Caco-2 (cell line): ENCODE results near the gene SH2D3A. TPM values are rescaled to one million over a fixed set of nuclear protein-coding genes. Genes with fewer than 3 reads are reported as not detected.

ENCODE experiments used
- BruUV-seq: library from RNA; stranded (reverse); fragments of 400-500 nt; replicated peaks from 2 replicates; lab custom pipeline; 2021; lab: Mats Ljungman, UMichigan
- CTCF ChIA-PET: fragments of 300-600 bp; sonication (Branson Sonifier 250); formaldehyde crosslinking; loops from one replicate; lab custom pipeline; 2022; ENCODE audit warnings: antibody characterized with exemption; lab: Charles Lee
- POLR2A ChIA-PET: fragments of 300-600 bp; sonication (Branson Sonifier 250); formaldehyde crosslinking; loops from one replicate; lab custom pipeline; 2022; ENCODE audit warnings: antibody characterized with exemption; lab: Charles Lee
- DNase-seq, 2 experiments: peaks; one replicate each; pipeline versions ENCODE4 v3.0.0 to v3.0.0-alpha.2; 2020 to 2022
- H3K27me3 ChIP-seq: replicated peaks from 2 replicates; pipeline ENCODE4 v1.6.0; 2011; ENCODE audit warnings: low read length; ENCODE audit not compliant: control insufficient read depth, insufficient read depth
- H3K36me3 ChIP-seq: 2 replicates; pipeline ENCODE4 v1.5.1; 2011; ENCODE audit warnings: low read length; ENCODE audit not compliant: control insufficient read depth, insufficient read depth
- H3K4me1 ChIP-seq: fragments of 250-450 bp; sonication (Bioruptor Pico); 2 replicates; pipeline ENCODE4 v1.5.1; 2020; ENCODE audit warnings: mild to moderate bottlenecking
- H3K4me3 ChIP-seq: 2 replicates; pipeline ENCODE4 v1.5.1; 2011; ENCODE audit warnings: low read depth, mild to moderate bottlenecking, control low read depth, low read length
- H3K9me3 ChIP-seq: fragments of 250-450 bp; sonication (Bioruptor Pico); 2 replicates; pipeline ENCODE4 v1.5.1; 2020; ENCODE audit warnings: mild to moderate bottlenecking, moderate library complexity
- H3K27ac Mint-ChIP-seq: one replicate; pipeline ENCODE4 v1.8.0; 2022; ENCODE audit warnings: mixed read lengths; ENCODE audit not compliant: unreplicated experiment
- H3K27me3 Mint-ChIP-seq: one replicate; pipeline ENCODE4 v1.8.0; 2022; ENCODE audit warnings: mixed read lengths; ENCODE audit not compliant: insufficient read depth, unreplicated experiment
- H3K36me3 Mint-ChIP-seq: one replicate; pipeline ENCODE4 v1.8.0; 2022; ENCODE audit warnings: mild to moderate bottlenecking, mixed read lengths; ENCODE audit not compliant: insufficient read depth, unreplicated experiment
- H3K4me1 Mint-ChIP-seq: one replicate; pipeline ENCODE4 v1.8.0; 2022; ENCODE audit warnings: low read depth, mixed read lengths; ENCODE audit not compliant: unreplicated experiment
- H3K4me3 Mint-ChIP-seq: one replicate; pipeline ENCODE4 v1.8.0; 2022; ENCODE audit warnings: mild to moderate bottlenecking, moderate library complexity, mixed read lengths; ENCODE audit not compliant: unreplicated experiment
- H3K9me3 Mint-ChIP-seq: one replicate; pipeline ENCODE4 v1.8.0; 2022; ENCODE audit warnings: mixed read lengths; ENCODE audit not compliant: unreplicated experiment
- intact Hi-C: fragments of 100-400 bp; cut with micrococcal nuclease; formaldehyde crosslinking; loops from one replicate; pipeline ENCODE4 v1.10.0; 2022; ENCODE audit not compliant: unreplicated experiment
- total RNA-seq: library from RNA; stranded (reverse); gene quantifications from 2 replicates; pipeline ENCODE4 v1.2.3, GENCODE V29; 2022
- TF ChIP-seq, protein P1 (sequence below), 2 experiments: fragments of 200-600 bp in 1 of 2; IDR thresholded peaks; 1 replicate in 1 of 2; 2 replicates in 1 of 2; pipeline versions ENCODE4 v1.5.1 to v1.8.0; 2011 to 2022; ENCODE audit warnings: antibody characterized with exemption in 1 of 2, control low read depth in 1 of 2, inconsistent platforms in 1 of 2, low read depth in 1 of 2, low read length in 1 of 2, mild to moderate bottlenecking in 1 of 2, moderate library complexity in 1 of 2; ENCODE audit not compliant: insufficient read depth in 1 of 2, severe bottlenecking in 1 of 2, unreplicated experiment in 1 of 2

The SH2D3A gene
- total RNA-seq, 1 experiment from 2014 or later = 20.5 TPM

DNA sequence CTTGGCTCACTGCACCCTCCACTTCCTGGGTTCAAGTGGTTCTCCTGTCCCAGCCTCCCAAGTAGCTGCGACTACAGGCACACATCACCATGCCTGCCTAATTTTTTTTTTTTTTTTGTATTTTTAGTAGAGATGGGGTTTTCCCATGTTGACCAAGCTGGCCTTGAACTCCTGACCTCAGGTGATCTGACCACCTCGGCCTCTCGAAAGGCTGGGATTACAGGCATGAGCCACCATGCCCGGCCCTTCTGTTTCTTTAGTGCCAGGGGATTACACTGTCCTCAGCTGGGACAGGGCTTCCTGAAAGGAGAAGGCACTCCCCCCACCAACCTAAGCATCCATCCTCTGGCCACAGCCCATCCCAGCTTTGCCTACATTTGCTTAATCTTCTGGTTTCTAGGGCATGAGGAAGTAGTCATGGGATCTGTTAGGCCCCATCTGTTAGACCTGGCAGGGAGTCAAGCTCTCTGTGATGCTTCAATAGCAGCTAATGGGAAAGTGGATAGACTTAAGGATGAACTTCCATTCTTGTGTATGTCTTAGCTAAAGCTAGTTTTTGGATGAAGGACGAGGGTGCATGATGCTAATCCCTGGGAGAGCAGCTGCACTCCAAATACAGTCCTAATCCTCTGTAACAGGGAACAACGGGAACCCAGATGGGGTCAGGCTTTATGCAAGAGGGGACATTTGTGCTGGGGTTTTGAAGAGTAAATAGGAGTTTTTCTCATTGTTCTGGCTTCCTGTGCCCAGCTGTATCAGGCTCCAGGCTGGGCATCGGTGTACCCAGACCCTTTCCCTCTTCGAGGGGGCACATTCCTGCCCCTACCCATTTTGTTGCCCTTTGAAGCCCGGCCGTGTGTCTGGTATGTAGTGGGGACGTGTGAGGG, 7.8 kb upstream of the SH2D3A start:
- Mint-ChIP-seq H3K4me3 (no peak overlapping the region), H3K9me3 (peaks cover 16% of the 10 kb centered on the region), H3K4me1 (no peaks in the 10 kb centered on the region), H3K27me3 (no peaks in the 10 kb centered on the region), H3K36me3 (peaks cover 11% of the 10 kb centered on the region), H3K27ac (no peak overlapping the region)
- TF ChIP-seq, protein P1, sequence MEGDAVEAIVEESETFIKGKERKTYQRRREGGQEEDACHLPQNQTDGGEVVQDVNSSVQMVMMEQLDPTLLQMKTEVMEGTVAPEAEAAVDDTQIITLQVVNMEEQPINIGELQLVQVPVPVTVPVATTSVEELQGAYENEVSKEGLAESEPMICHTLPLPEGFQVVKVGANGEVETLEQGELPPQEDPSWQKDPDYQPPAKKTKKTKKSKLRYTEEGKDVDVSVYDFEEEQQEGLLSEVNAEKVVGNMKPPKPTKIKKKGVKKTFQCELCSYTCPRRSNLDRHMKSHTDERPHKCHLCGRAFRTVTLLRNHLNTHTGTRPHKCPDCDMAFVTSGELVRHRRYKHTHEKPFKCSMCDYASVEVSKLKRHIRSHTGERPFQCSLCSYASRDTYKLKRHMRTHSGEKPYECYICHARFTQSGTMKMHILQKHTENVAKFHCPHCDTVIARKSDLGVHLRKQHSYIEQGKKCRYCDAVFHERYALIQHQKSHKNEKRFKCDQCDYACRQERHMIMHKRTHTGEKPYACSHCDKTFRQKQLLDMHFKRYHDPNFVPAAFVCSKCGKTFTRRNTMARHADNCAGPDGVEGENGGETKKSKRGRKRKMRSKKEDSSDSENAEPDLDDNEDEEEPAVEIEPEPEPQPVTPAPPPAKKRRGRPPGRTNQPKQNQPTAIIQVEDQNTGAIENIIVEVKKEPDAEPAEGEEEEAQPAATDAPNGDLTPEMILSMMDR (IDR thresholded peaks at IDR 0.05; ENCODE audit: insufficient read depth in 1 of 2, low read depth in 1 of 2, low read length in 1 of 2, severe bottlenecking in 1 of 2, unreplicated experiment in 1 of 2) = no peak
- POLR2A ChIA-PET = no interaction called here
- CTCF ChIA-PET = no interaction called here
- no peaks in the 10 kb centered on the region for H3K27me3 ChIP-seq
- no peaks in the 10 kb centered on the region for H3K4me1 ChIP-seq
- no peaks in the 10 kb centered on the region for H3K9me3 ChIP-seq
- DNase-seq = no peak
- H3K4me3 ChIP-seq = no peak overlapping the region
- no TSS peak for BruUV-seq
- H3K36me3 ChIP-seq = no peaks in the 10 kb centered on the region
- intact Hi-C loops = no loop called here

GRCh38 chr19:6773323-6773931, 6.2 kb upstream of the SH2D3A start:
- POLR2A ChIA-PET = no interaction called here
- Mint-ChIP-seq H3K4me3 (no peak overlapping the region), H3K27ac (no peak overlapping the region), H3K4me1 (no peaks in the 10 kb centered on the region), H3K36me3 (peaks cover 13% of the 10 kb centered on the region), H3K27me3 (no peaks in the 10 kb centered on the region), H3K9me3 (peaks cover 16% of the 10 kb centered on the region)
- intact Hi-C loops = no loop called here
- no peak overlapping the region for H3K4me3 ChIP-seq
- TF ChIP-seq, protein P1 (IDR thresholded peaks at IDR 0.05; ENCODE audit: insufficient read depth in 1 of 2, low read depth in 1 of 2, low read length in 1 of 2, severe bottlenecking in 1 of 2, unreplicated experiment in 1 of 2) = no peak
- no peaks in the 10 kb centered on the region for H3K4me1 ChIP-seq
- H3K27me3 ChIP-seq = no peaks in the 10 kb centered on the region
- CTCF ChIA-PET = interaction anchor here (0.6 kb wide), 1 partner anchor 113 kb away, joined by 3 read pairs; no protein-coding TSS in a partner anchor
- no TSS peak for BruUV-seq
- no peak for DNase-seq
- no peaks in the 10 kb centered on the region for H3K9me3 ChIP-seq
- H3K36me3 ChIP-seq = no peaks in the 10 kb centered on the region

- DNase-seq = no peak
- Histone ChIP-seq H3K4me3 (no peak overlapping the region), H3K36me3 (no peaks in the 10 kb centered on the region), H3K9me3 (no peaks in the 10 kb centered on the region), H3K4me1 (peaks cover under 1% of the 10 kb centered on the region; the same call in 1 of the 2 replicates), H3K27me3 (no peaks in the 10 kb centered on the region)
- no TSS peak for BruUV-seq
- Mint-ChIP-seq H3K9me3 (peaks cover 16% of the 10 kb centered on the region), H3K27me3 (no peaks in the 10 kb centered on the region), H3K36me3 (peaks cover 14% of the 10 kb centered on the region), H3K4me1 (no peaks in the 10 kb centered on the region), H3K27ac (no peak overlapping the region), H3K4me3 (no peak overlapping the region)
- CTCF ChIA-PET = interaction anchor here (0.5 to 0.6 kb wide), 2 partner anchors 112 to 785 kb away, joined by 3 read pairs; no protein-coding TSS in a partner anchor
- intact Hi-C loops = no loop called here
- POLR2A ChIA-PET = interaction anchor here (0.5 kb wide), 1 partner anchor 9 kb away, joined by 3 read pairs; no protein-coding TSS in a partner anchor
- TF ChIP-seq, protein P1 (IDR thresholded peaks at IDR 0.05; ENCODE audit: insufficient read depth in 1 of 2, low read depth in 1 of 2, low read length in 1 of 2, severe bottlenecking in 1 of 2, unreplicated experiment in 1 of 2) = no peak
These were observed 5.7 kb upstream of the SH2D3A start for GRCh38 chr19:6772866-6773322.
